HCT116 (cell line): Measurements from ENCODE around the gene TMEM184A. TPM values are rescaled to one million over a fixed set of nuclear protein-coding genes. Genes with fewer than 3 reads are reported as not detected.

Experiments used
- ATAC-seq: fragments of 200-7000 bp; cut with Tn5 transposase; 2 replicates; pipeline ENCODE4 v1.9.1; 2020; ENCODE audit warnings: mild to moderate bottlenecking, moderate library complexity
- BruUV-seq: library from RNA; stranded (reverse); fragments of 400-500 nt; replicated peaks from 2 replicates; lab custom pipeline; 2021; lab: Mats Ljungman, UMichigan
- CTCF ChIA-PET: fragments of 300-600 bp; sonication (Branson Sonifier 250); formaldehyde crosslinking; loops from one replicate; lab custom pipeline; 2021; ENCODE audit warnings: antibody characterized with exemption; lab: Charles Lee
- POLR2A ChIA-PET: fragments of 300-600, 350-600 bp; sonication (Branson Sonifier 250); formaldehyde crosslinking; loops from one replicate; lab custom pipeline; 2021; ENCODE audit warnings: antibody characterized with exemption; lab: Charles Lee
- RAD21 ChIA-PET, 2 experiments: fragments of 300-600 bp; sonication (Branson Sonifier 250); formaldehyde crosslinking; loops; one replicate each; lab custom pipeline; 2023; ENCODE audit warnings: low total read pairs in 2 of 2; ENCODE audit not compliant: uncharacterized antibody in 2 of 2, unreplicated experiment in 2 of 2, low non-redundant PET in 1 of 2; lab: Charles Lee
- DNase-seq: peaks from one replicate; pipeline ENCODE4 v3.0.0-alpha.2; 2010; ENCODE audit warnings: low read depth, low spot score
- H2AFZ ChIP-seq: fragments of 200-600 bp; shearing (Covaris generic), sonication (generic); 2 replicates; pipeline ENCODE4 v1.6.1; 2017; ENCODE audit warnings: low read depth, mixed run types, mixed read lengths, antibody characterized with exemption, low read length; ENCODE audit not compliant: poor library complexity, severe bottlenecking
- H3K27ac ChIP-seq: 2 replicates; pipeline ENCODE4 v1.5.1; 2012; ENCODE audit warnings: low read depth, low read length
- H3K27me3 ChIP-seq: fragments of 200-600 bp; sonication (generic); 2 replicates; pipeline ENCODE4 v1.6.1; 2016; ENCODE audit warnings: mixed run types, low read length, mixed read lengths; ENCODE audit not compliant: insufficient read depth
- H3K36me3 ChIP-seq, 2 experiments: fragments of 200-500 bp in 1 of 2; fragments of 200-600 bp in 1 of 2; sonication (Bioruptor generic) in 1 of 2; sonication (generic) in 1 of 2; 2 replicates each; pipeline versions ENCODE4 v1.5.1 to v1.6.1; 2014 to 2016; ENCODE audit warnings: low read length in 2 of 2, inconsistent platforms in 1 of 2, mixed read lengths in 1 of 2, mixed run types in 1 of 2; ENCODE audit not compliant: insufficient read depth in 2 of 2, control insufficient read depth in 1 of 2
- H3K4me1 ChIP-seq, 2 experiments: fragments of 200-600 bp in 1 of 2; sonication (generic) in 1 of 2; 2 replicates each; pipeline versions ENCODE4 v1.5.1 to v1.6.1; 2012 to 2017; ENCODE audit warnings: low read length in 2 of 2, inconsistent platforms in 1 of 2, mild to moderate bottlenecking in 1 of 2, mixed read lengths in 1 of 2, mixed run types in 1 of 2, moderate library complexity in 1 of 2; ENCODE audit not compliant: insufficient read depth in 2 of 2, control insufficient read depth in 1 of 2
- H3K4me2 ChIP-seq: fragments of 200-600 bp; sonication (generic); 2 replicates; pipeline ENCODE4 v1.6.1; 2017; ENCODE audit warnings: mixed run types, low read length, mixed read lengths
- H3K4me3 ChIP-seq, 2 experiments: fragments of 200-600 bp in 1 of 2; sonication (generic) in 1 of 2; replicated peaks in 1 of 2; 2 replicates each; pipeline ENCODE4 v1.5.1; 2011 to 2016; ENCODE audit warnings: low read length in 2 of 2, control low read depth in 1 of 2, low read depth in 1 of 2, mild to moderate bottlenecking in 1 of 2, mixed read lengths in 1 of 2, mixed run types in 1 of 2
- H3K79me2 ChIP-seq: fragments of 200-600 bp; sonication (generic); 2 replicates; pipeline ENCODE4 v1.6.1; 2017; ENCODE audit warnings: mild to moderate bottlenecking, mixed run types, low read length, moderate library complexity, mixed read lengths; ENCODE audit not compliant: insufficient read depth
- H3K9ac ChIP-seq: fragments of 200-600 bp; sonication (generic); 2 replicates; pipeline ENCODE4 v1.6.1; 2016; ENCODE audit warnings: low read length, mixed read lengths
- H3K9me2 ChIP-seq: fragments of 200-600 bp; sonication (generic), shearing (Covaris generic); 2 replicates; pipeline ENCODE4 v1.6.1; 2017; ENCODE audit warnings: mixed run types, mild to moderate bottlenecking, moderate library complexity; ENCODE audit not compliant: insufficient read depth
- H3K9me3 ChIP-seq, 2 experiments: fragments of 200-500 bp in 1 of 2; fragments of 200-600 bp in 1 of 2; sonication (Bioruptor generic) in 1 of 2; sonication (generic) in 1 of 2; 2 replicates each; pipeline ENCODE4 v1.6.1; 2014 to 2017; ENCODE audit warnings: low read length in 2 of 2, mixed read lengths in 2 of 2, inconsistent platforms in 1 of 2, low read depth in 1 of 2, mild to moderate bottlenecking in 1 of 2, mixed run types in 1 of 2, moderate library complexity in 1 of 2; ENCODE audit not compliant: control insufficient read depth in 1 of 2, insufficient read depth in 1 of 2
- H4K20me1 ChIP-seq: fragments of 200-600 bp; sonication (generic), shearing (Covaris generic); 2 replicates; pipeline ENCODE4 v1.6.1; 2017; ENCODE audit warnings: mixed run types, mild to moderate bottlenecking, moderate library complexity; ENCODE audit not compliant: insufficient read depth
- CBX3 ChIP-seq: IDR thresholded peaks from 2 replicates; pipeline ENCODE4 v1.6.1; 2012; ENCODE audit warnings: low read depth
- CTCF ChIP-seq, 3 experiments: fragments of 200-600 bp in 1 of 3; sonication (generic) in 1 of 3; IDR thresholded peaks in 2 of 3; conservative IDR thresholded peaks in 1 of 3; 2 replicates each; pipeline ENCODE4 v1.5.1; 2012 to 2017; ENCODE audit warnings: low read depth in 2 of 3, low read length in 2 of 3, antibody characterized with exemption in 1 of 3, borderline replicate concordance in 1 of 3, control low read depth in 1 of 3, mild to moderate bottlenecking in 1 of 3, mixed read lengths in 1 of 3, mixed run types in 1 of 3, moderate library complexity in 1 of 3; ENCODE audit not compliant: insufficient read depth in 1 of 3
- EZH2 ChIP-seq: fragments of 200-600 bp; sonication (generic); IDR thresholded peaks from 2 replicates; pipeline ENCODE4 v1.6.1; 2017; ENCODE audit warnings: antibody characterized with exemption, mixed run types
- EZH2phosphoT487 ChIP-seq: fragments of 200-600 bp; IDR thresholded peaks from 2 replicates; pipeline ENCODE4 v1.6.1; 2018; ENCODE audit warnings: antibody characterized with exemption, borderline replicate concordance
- MAX ChIP-seq: IDR thresholded peaks from 2 replicates; pipeline ENCODE4 v1.6.1; 2012
- REST ChIP-seq: IDR thresholded peaks from 2 replicates; pipeline ENCODE4 v1.6.1; 2012; ENCODE audit warnings: low read depth
- intact Hi-C: fragments of 100-400 bp; cut with micrococcal nuclease; formaldehyde crosslinking; loops from 2 replicates; pipeline ENCODE4 v1.10.0; 2022
- total RNA-seq: library from RNA; stranded (reverse); gene quantifications from one replicate; pipeline ENCODE4 v1.2.1, GENCODE V29; 2021; ENCODE audit not compliant: unreplicated experiment

Gene TMEM184A
- total RNA-seq, 1 experiment from 2014 or later, result 34.8 TPM

DNA sequence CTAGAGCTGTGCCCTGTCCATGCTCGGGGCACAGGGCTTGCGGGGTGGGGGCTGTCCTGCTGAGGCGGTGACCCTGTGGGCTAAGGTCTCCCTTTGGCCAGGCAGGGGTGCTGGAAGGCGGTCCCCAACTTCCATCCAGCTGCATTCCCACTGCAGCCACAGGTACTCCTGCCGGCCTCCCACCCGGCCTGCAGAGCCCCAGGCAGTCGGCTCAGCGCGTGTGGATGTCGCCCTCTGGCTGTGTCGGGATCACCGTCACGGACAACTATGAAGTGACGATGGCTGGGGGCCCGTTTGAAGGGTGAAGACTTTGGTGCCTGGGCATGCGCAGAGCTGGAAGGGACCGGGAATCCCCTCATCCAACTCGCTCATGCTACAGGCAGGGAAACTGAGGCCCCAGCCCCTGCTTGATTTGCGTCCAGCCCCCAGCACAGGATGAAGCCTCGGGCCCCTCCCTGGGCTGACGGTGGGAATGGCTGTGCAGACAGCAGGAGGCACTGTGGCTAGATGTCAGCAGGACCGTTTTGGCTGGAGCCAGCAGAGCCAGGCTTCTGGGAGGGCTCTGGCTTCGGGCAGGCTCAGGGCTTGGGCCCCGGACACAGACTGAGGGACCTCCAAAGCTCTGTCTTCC lies 2.3 kb upstream of the TMEM184A start:
- no peaks in the 10 kb centered on the region for H3K9me3 ChIP-seq
- no peaks in the 10 kb centered on the region for H3K27me3 ChIP-seq
- ChIA-PET POLR2A (interaction anchor here (0.9 kb wide), 1 partner anchor 24 kb away, joined by 3 read pairs; no protein-coding TSS in a partner anchor), RAD21 (no interaction called here), CTCF (interaction anchor here (1.2 to 1.6 kb wide), 3 partner anchors 43 to 365 kb away, joined by 4 to 6 read pairs (median 5); no protein-coding TSS in a partner anchor)
- H4K20me1 ChIP-seq, result no peaks in the 10 kb centered on the region
- H3K9ac ChIP-seq, result peak overlapping the region; percentile 43
- no peaks in the 10 kb centered on the region for H3K36me3 ChIP-seq
- no peak for DNase-seq
- intact Hi-C loops, result no loop called here
- peaks cover 32 to 62% of the 10 kb centered on the region in 2 experiments for H3K4me1 ChIP-seq
- peak overlapping the region; percentile 32; the same call in 1 of the 2 replicates for H3K27ac ChIP-seq
- TF ChIP-seq MAX (no peak), EZH2 (no peak), REST (no peak), EZH2phosphoT487 (no peak), CBX3 (no peak), CTCF (IDR thresholded peaks at IDR 0.05 in 2 of 3, conservative IDR thresholded peaks at IDR 0.05 in 1 of 3; ENCODE audit: borderline replicate concordance in 1 of 3, insufficient read depth in 1 of 3, low read depth in 2 of 3, low read length in 2 of 3) (peak in 2 of 3 experiments; percentile 45 to 58; a peak in 4 of 6 replicates)
- no peaks in the 10 kb centered on the region for H3K9me2 ChIP-seq
- peaks cover 9% of the 10 kb centered on the region; the same call in 1 of the 2 replicates for H3K79me2 ChIP-seq
- no TSS peak for BruUV-seq
- peak; percentile 37 for ATAC-seq
- H3K4me3 ChIP-seq, result peak overlapping the region in 1 of 2 experiments; percentile 10; a peak in 1 of 4 replicates
- peak overlapping the region; percentile 10 for H2AFZ ChIP-seq
- peak overlapping the region; percentile 68 for H3K4me2 ChIP-seq
